Panc1 (cell line): ENCODE data around the gene TAOK1.

Experiments used
- CTCF ChIP-seq: fragments of 450-650 bp; IDR thresholded peaks from 2 replicates; pipeline ENCODE4 v1.5.1; 2017; ENCODE audit warnings: mild to moderate bottlenecking
- POLR2AphosphoS5 ChIP-seq: IDR thresholded peaks from 2 replicates; pipeline ENCODE4 v1.6.1; 2012; ENCODE audit warnings: mild to moderate bottlenecking, low read depth, low read length, moderate library complexity
- SIN3A ChIP-seq: IDR thresholded peaks from 2 replicates; pipeline ENCODE4 v1.6.1; 2012; ENCODE audit warnings: low read depth, mild to moderate bottlenecking, low read length, moderate library complexity, borderline replicate concordance; ENCODE audit not compliant: insufficient read depth

- TF ChIP-seq CTCF (no peak), POLR2AphosphoS5 (no peak), SIN3A (no peak)
These were observed 61.1 kb downstream of the TAOK1 start for GRCh38 chr17:29451121-29451742.
